ES-I3 (cell line): ENCODE measurements around the gene SYDE1.

Experiments used
- H3K36me3 ChIP-seq: 2 replicates; pipeline ENCODE4 v1.6.1; 2013; ENCODE audit warnings: mild to moderate bottlenecking, low read length, control low read depth, moderate library complexity; ENCODE audit not compliant: insufficient read depth
- H3K4me1 ChIP-seq: 2 replicates; pipeline ENCODE4 v1.6.1; 2013; ENCODE audit warnings: mild to moderate bottlenecking, control low read depth, low read length; ENCODE audit not compliant: insufficient read depth
- H3K9ac ChIP-seq: 2 replicates; pipeline ENCODE4 v1.6.1; 2013; ENCODE audit warnings: low read depth, mild to moderate bottlenecking, low read length, moderate library complexity
- H3K9me3 ChIP-seq: 2 replicates; pipeline ENCODE4 v1.6.1; 2013; ENCODE audit warnings: mild to moderate bottlenecking, low read length, moderate library complexity; ENCODE audit not compliant: control insufficient read depth, insufficient read depth

SYDE1 gene

GRCh38 chr19:15113245-15114152 is 6.3 kb downstream of the SYDE1 start:
- Histone ChIP-seq H3K36me3 (peaks cover 12% of the 10 kb centered on the region), H3K9me3 (no peaks in the 10 kb centered on the region; the same call in 1 of the 2 replicates), H3K4me1 (no peaks in the 10 kb centered on the region; the same call in 1 of the 2 replicates), H3K9ac (peak overlapping the region; percentile 36; the same call in 1 of the 2 replicates)

GRCh38 chr19:15114153-15114540 is 6.9 kb downstream of the SYDE1 start:
- Histone ChIP-seq H3K4me1 (no peaks in the 10 kb centered on the region), H3K9ac (no peak overlapping the region), H3K9me3 (no peaks in the 10 kb centered on the region; the same call in 1 of the 2 replicates), H3K36me3 (peaks cover 16% of the 10 kb centered on the region)

- Histone ChIP-seq H3K9ac (no peak overlapping the region), H3K9me3 (no peaks in the 10 kb centered on the region; the same call in 1 of the 2 replicates), H3K4me1 (no peaks in the 10 kb centered on the region), H3K36me3 (peaks cover 16% of the 10 kb centered on the region)
Measured at GRCh38 chr19:15115080-15115479, 7.9 kb downstream of the SYDE1 start.

GRCh38 chr19:15115762-15116615 is 8.8 kb downstream of the SYDE1 start:
- Histone ChIP-seq H3K4me1 (no peaks in the 10 kb centered on the region), H3K9ac (no peak overlapping the region), H3K36me3 (peaks cover 16% of the 10 kb centered on the region), H3K9me3 (no peaks in the 10 kb centered on the region; the same call in 1 of the 2 replicates)

- H3K4me1 ChIP-seq, result no peaks in the 10 kb centered on the region
- no peak overlapping the region for H3K9ac ChIP-seq
- H3K9me3 ChIP-seq, result no peaks in the 10 kb centered on the region; the same call in 1 of the 2 replicates
- peaks cover 12% of the 10 kb centered on the region for H3K36me3 ChIP-seq
Measured at GRCh38 chr19:15116856-15117255, 9.7 kb downstream of the SYDE1 start.

- no peaks in the 10 kb centered on the region; the same call in 1 of the 2 replicates for H3K9me3 ChIP-seq
- no peak overlapping the region for H3K9ac ChIP-seq
- H3K36me3 ChIP-seq, result peaks cover 5% of the 10 kb centered on the region; the same call in 1 of the 2 replicates
- no peaks in the 10 kb centered on the region for H3K4me1 ChIP-seq
Measured at GRCh38 chr19:15118248-15118647, 11.0 kb downstream of the SYDE1 start.

GRCh38 chr19:15118789-15119494 is 11.7 kb downstream of the SYDE1 start:
- H3K36me3 ChIP-seq, result peaks cover 4% of the 10 kb centered on the region; the same call in 1 of the 2 replicates
- H3K9me3 ChIP-seq, result no peaks in the 10 kb centered on the region
- no peaks in the 10 kb centered on the region for H3K4me1 ChIP-seq
- no peak overlapping the region for H3K9ac ChIP-seq

GRCh38 chr19:15120135-15121026 is 13.2 kb downstream of the SYDE1 start:
- Histone ChIP-seq H3K9ac (no peak overlapping the region), H3K4me1 (0 out of 2 replicates have a peak, but pooled peaks cover 5% of the 10 kb centered on the region), H3K9me3 (no peaks in the 10 kb centered on the region), H3K36me3 (0 out of 2 replicates have a peak, but pooled peaks cover 4% of the 10 kb centered on the region)

- H3K4me1 ChIP-seq, result peaks cover 8% of the 10 kb centered on the region; the same call in 1 of the 2 replicates
- H3K9ac ChIP-seq, result no peak overlapping the region
- no peaks in the 10 kb centered on the region for H3K9me3 ChIP-seq
- H3K36me3 ChIP-seq, result 0 out of 2 replicates have a peak, but pooled peaks cover 4% of the 10 kb centered on the region
Measured at GRCh38 chr19:15122331-15123030, 15.3 kb downstream of the SYDE1 start.

- peaks cover 8% of the 10 kb centered on the region; the same call in 1 of the 2 replicates for H3K4me1 ChIP-seq
- 0 out of 2 replicates have a peak, but pooled peaks cover 4% of the 10 kb centered on the region for H3K36me3 ChIP-seq
- H3K9me3 ChIP-seq, result no peaks in the 10 kb centered on the region
- H3K9ac ChIP-seq, result no peak overlapping the region
Measured at GRCh38 chr19:15123031-15123890, 16.1 kb downstream of the SYDE1 start.

- Histone ChIP-seq H3K9ac (peak overlapping the region; percentile 81; the same call in 1 of the 2 replicates), H3K36me3 (0 out of 2 replicates have a peak, but pooled peaks cover under 1% of the 10 kb centered on the region), H3K9me3 (no peaks in the 10 kb centered on the region), H3K4me1 (peaks cover 8% of the 10 kb centered on the region; the same call in 1 of the 2 replicates)
Measured at GRCh38 chr19:15123900-15124299, 16.7 kb downstream of the SYDE1 start.
